ENCODE measurements around the gene APOL1. TPM values are rescaled to one million over a fixed set of nuclear protein-coding genes. Genes with fewer than 3 reads are reported as not detected.

APOL1 gene
- total RNA-seq, 2 experiments from 2014 or later: 13.8 to 17.1 TPM

DNA sequence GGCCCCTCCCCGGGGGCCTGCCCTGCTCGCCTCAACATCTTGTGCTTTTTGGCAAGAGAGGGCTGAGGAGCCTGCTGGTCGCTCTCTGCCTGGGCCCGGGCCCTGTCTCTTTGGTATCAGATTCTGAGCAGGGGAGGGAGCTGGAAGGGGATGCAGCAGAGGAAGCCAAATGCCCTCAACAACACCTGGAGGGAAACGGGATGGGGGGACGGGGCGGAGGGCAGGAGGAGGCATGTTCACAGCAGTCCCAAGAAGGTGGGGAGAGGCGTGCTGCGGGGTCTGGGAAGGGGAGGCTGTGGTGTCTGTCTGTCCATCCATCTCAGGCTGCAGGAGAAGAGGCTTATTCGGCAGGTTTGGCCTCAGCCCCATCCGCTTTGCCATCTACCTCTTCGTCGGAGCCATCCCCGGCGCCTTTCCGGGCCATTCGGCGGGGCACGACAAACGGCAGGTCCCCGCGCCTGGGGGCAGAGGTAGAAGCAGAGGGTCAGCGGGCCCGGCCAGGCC, 29.4 kb downstream of the APOL1 start:
- CTCF ChIA-PET: interaction anchor here (0.7 kb wide), 1 partner anchor 19 kb away, joined by 4 read pairs; no protein-coding TSS in a partner anchor
- no peaks in the 10 kb centered on the region for H3K9me3 Mint-ChIP-seq
- H3K27ac Mint-ChIP-seq: no peak overlapping the region
- peaks cover 14% of the 10 kb centered on the region for H3K4me1 Mint-ChIP-seq (ENCODE audit: low read depth)
- TF ChIP-seq, protein P1, sequence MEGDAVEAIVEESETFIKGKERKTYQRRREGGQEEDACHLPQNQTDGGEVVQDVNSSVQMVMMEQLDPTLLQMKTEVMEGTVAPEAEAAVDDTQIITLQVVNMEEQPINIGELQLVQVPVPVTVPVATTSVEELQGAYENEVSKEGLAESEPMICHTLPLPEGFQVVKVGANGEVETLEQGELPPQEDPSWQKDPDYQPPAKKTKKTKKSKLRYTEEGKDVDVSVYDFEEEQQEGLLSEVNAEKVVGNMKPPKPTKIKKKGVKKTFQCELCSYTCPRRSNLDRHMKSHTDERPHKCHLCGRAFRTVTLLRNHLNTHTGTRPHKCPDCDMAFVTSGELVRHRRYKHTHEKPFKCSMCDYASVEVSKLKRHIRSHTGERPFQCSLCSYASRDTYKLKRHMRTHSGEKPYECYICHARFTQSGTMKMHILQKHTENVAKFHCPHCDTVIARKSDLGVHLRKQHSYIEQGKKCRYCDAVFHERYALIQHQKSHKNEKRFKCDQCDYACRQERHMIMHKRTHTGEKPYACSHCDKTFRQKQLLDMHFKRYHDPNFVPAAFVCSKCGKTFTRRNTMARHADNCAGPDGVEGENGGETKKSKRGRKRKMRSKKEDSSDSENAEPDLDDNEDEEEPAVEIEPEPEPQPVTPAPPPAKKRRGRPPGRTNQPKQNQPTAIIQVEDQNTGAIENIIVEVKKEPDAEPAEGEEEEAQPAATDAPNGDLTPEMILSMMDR (IDR thresholded peaks at IDR 0.05): no peak
- intact Hi-C loops (cut with micrococcal nuclease): no loop called here
- POLR2A ChIA-PET: interaction anchor here (1.1 to 2.5 kb wide), 2 partner anchors 11 to 46 kb away, joined by 3 to 9 read pairs; no protein-coding TSS in a partner anchor
- ATAC-seq (no peak), DNase-seq (no peak)
- H3K36me3 Mint-ChIP-seq (ENCODE audit: low read depth): peaks cover 49% of the 10 kb centered on the region
- H3K27me3 Mint-ChIP-seq: no peaks in the 10 kb centered on the region
- H3K4me3 Mint-ChIP-seq: no peak overlapping the region

- H3K9me3 Mint-ChIP-seq: no peaks in the 10 kb centered on the region
- H3K4me3 Mint-ChIP-seq: no peak overlapping the region
- intact Hi-C loops (cut with micrococcal nuclease): no loop called here
- TF ChIP-seq, protein P1 (IDR thresholded peaks at IDR 0.05): no peak
- no peaks in the 10 kb centered on the region for H3K27me3 Mint-ChIP-seq
- peaks cover 65% of the 10 kb centered on the region for H3K36me3 Mint-ChIP-seq (ENCODE audit: low read depth)
- DNase-seq (no peak), ATAC-seq (no peak)
- POLR2A ChIA-PET: interaction anchor here (1.0 kb wide), 1 partner anchor 198 kb away, joined by 3 read pairs; no protein-coding TSS in a partner anchor
- CTCF ChIA-PET: interaction anchor here (1.0 kb wide), 1 partner anchor 18 kb away, joined by 3 read pairs; no protein-coding TSS in a partner anchor
- no peak overlapping the region for H3K27ac Mint-ChIP-seq
- peaks cover 9% of the 10 kb centered on the region for H3K4me1 Mint-ChIP-seq (ENCODE audit: low read depth)
Observed at GRCh38 chr22:36284171-36284571, 31.2 kb downstream of the APOL1 start.

DNA sequence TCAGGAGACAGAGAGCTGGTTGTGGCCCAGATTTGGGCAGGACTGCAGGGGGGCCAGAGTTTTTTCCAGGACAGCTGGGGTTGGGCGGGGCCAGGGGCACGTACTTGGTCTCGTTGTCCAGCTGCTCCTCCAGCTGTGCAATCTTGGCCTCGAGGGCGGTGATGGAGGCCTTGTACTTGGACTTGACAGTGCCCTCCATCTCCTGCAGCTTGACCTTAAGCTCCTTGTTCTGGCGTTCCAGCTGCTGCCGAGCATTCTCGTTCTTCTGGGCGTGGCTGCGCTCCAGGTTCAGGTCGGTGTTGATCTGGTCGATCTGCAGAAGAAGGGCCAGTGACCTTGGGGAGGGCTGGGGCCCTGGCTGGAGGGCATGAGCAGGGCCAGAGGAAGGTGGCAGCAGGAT, 32.1 kb downstream of the APOL1 start:
- intact Hi-C loops (cut with micrococcal nuclease): no loop called here
- Mint-ChIP-seq H3K27ac (no peak overlapping the region), H3K27me3 (no peaks in the 10 kb centered on the region)

GRCh38 chr22:36285545-36285944, 32.6 kb downstream of the APOL1 start:
- intact Hi-C loops (cut with micrococcal nuclease): no loop called here
- Mint-ChIP-seq H3K4me1 (ENCODE audit: low read depth) (peaks cover 16% of the 10 kb centered on the region), H3K9me3 (no peaks in the 10 kb centered on the region), H3K36me3 (ENCODE audit: low read depth) (peaks cover 69% of the 10 kb centered on the region), H3K27me3 (no peaks in the 10 kb centered on the region), H3K27ac (no peak overlapping the region), H3K4me3 (no peak overlapping the region)
- CTCF ChIA-PET: interaction anchor here (1.0 to 3.7 kb wide), 16 partner anchors 9 to 201 kb away, joined by 3 to 44 read pairs (median 6); partner anchors contain the start of genes APOL2 and TXN2
- DNase-seq: no peak
- TF ChIP-seq, protein P1 (IDR thresholded peaks at IDR 0.05): no peak
- POLR2A ChIA-PET: interaction anchor here (0.9 to 2.2 kb wide), 7 partner anchors 8 to 204 kb away, joined by 3 to 15 read pairs (median 4); partner anchors contain the start of gene APOL2
- no peak for ATAC-seq

More for the DNA sequence above, 32.1 kb downstream of the APOL1 start:
- TF ChIP-seq, protein P1 (IDR thresholded peaks at IDR 0.05): no peak
- H3K4me1 Mint-ChIP-seq (ENCODE audit: low read depth): peaks cover 16% of the 10 kb centered on the region
- ATAC-seq (no peak), DNase-seq (no peak)
- POLR2A ChIA-PET: interaction anchor here (0.9 to 2.2 kb wide), 6 partner anchors 7 to 46 kb away, joined by 3 to 15 read pairs (median 4); partner anchors contain the start of gene APOL2
- peaks cover 68% of the 10 kb centered on the region for H3K36me3 Mint-ChIP-seq (ENCODE audit: low read depth)
- no peaks in the 10 kb centered on the region for H3K9me3 Mint-ChIP-seq
- no peak overlapping the region for H3K4me3 Mint-ChIP-seq
- CTCF ChIA-PET: interaction anchor here (0.7 to 3.7 kb wide), 9 partner anchors 8 to 202 kb away, joined by 3 to 44 read pairs (median 8); no protein-coding TSS in a partner anchor

All from activated CD8-positive, alpha-beta T cell treated with anti-CD3 and anti-CD28 coated beads for 36 hours (primary cell).